HL-60 (cell line): ENCODE data around the gene LIPE.
A peak's percentile ranks its signal among the peaks of the same experiment; 100 is the strongest.

Experiments
- DNase-seq, 2 experiments: peaks; one replicate each; pipeline ENCODE4 v3.0.0-alpha.2; 2010 to 2020; ENCODE audit warnings: low read depth in 1 of 2, low spot score in 1 of 2
- H3K27ac ChIP-seq: fragments of 250-450 bp; sonication (Bioruptor Pico); replicated peaks from 2 replicates; pipeline ENCODE4 v1.5.1; 2020; ENCODE audit warnings: mild to moderate bottlenecking, moderate library complexity
- H3K27me3 ChIP-seq: fragments of 250-450 bp; sonication (Bioruptor Pico); 2 replicates; pipeline ENCODE4 v1.5.1; 2021; ENCODE audit warnings: mild to moderate bottlenecking, moderate library complexity; ENCODE audit not compliant: insufficient read depth, poor library complexity, severe bottlenecking
- H3K4me3 ChIP-seq: replicated peaks from 2 replicates; pipeline ENCODE4 v1.5.1; 2011; ENCODE audit warnings: mild to moderate bottlenecking, control low read depth, low read length; ENCODE audit not compliant: insufficient read depth
- CTCF ChIP-seq: IDR thresholded peaks from one replicate; pipeline ENCODE4 v1.5.1; 2011; ENCODE audit warnings: low read length, control low read depth, inconsistent platforms; ENCODE audit not compliant: insufficient read depth
- GABPA ChIP-seq: IDR thresholded peaks from 2 replicates; pipeline ENCODE4 v1.6.1; 2012; ENCODE audit warnings: low read depth
- POLR2AphosphoS5 ChIP-seq: IDR thresholded peaks from 2 replicates; pipeline ENCODE4 v1.6.1; 2012; ENCODE audit warnings: low read depth
- REST ChIP-seq: IDR thresholded peaks from 2 replicates; pipeline ENCODE4 v1.6.1; 2012; ENCODE audit warnings: low read depth; ENCODE audit not compliant: insufficient replicate concordance
- SPI1 ChIP-seq: IDR thresholded peaks from 2 replicates; pipeline ENCODE4 v1.6.1; 2012; ENCODE audit warnings: low read depth, mild to moderate bottlenecking, borderline replicate concordance

Gene LIPE

GRCh38 chr19:42420055-42420544, 7.1 kb downstream of the LIPE start:
- H3K4me3 ChIP-seq, result no peak overlapping the region
- DNase-seq, result peak; percentile 47 to 60
- peak; percentile 69 for TF ChIP-seq CTCF
- no peak for TF ChIP-seq GABPA
- H3K27ac ChIP-seq, result no peak overlapping the region
- peaks cover 5% of the 10 kb centered on the region for H3K27me3 ChIP-seq

- no peak overlapping the region for H3K4me3 ChIP-seq
- H3K27ac ChIP-seq, result no peak overlapping the region
- peaks cover 5% of the 10 kb centered on the region for H3K27me3 ChIP-seq
- TF ChIP-seq GABPA (no peak), SPI1 (no peak), POLR2AphosphoS5 (no peak), REST (no peak), CTCF (no peak)
- no peak for DNase-seq
These were observed 7.9 kb downstream of the LIPE start for GRCh38 chr19:42419309-42419708.

- H3K4me3 ChIP-seq, result no peak overlapping the region
- no peak for DNase-seq
- TF ChIP-seq POLR2AphosphoS5 (no peak), GABPA (no peak), REST (no peak), CTCF (no peak), SPI1 (no peak)
- H3K27ac ChIP-seq, result no peak overlapping the region
- H3K27me3 ChIP-seq, result no peaks in the 10 kb centered on the region
These were observed 14.5 kb downstream of the LIPE start for GRCh38 chr19:42412661-42413076.

GRCh38 chr19:42412227-42412626, 15.0 kb downstream of the LIPE start:
- Histone ChIP-seq H3K27ac (no peak overlapping the region), H3K27me3 (no peaks in the 10 kb centered on the region), H3K4me3 (no peak overlapping the region)
- no peak for DNase-seq
- TF ChIP-seq CTCF, result no peak
- TF ChIP-seq REST, result no peak
- TF ChIP-seq GABPA, result no peak
- no peak for TF ChIP-seq SPI1
- no peak for TF ChIP-seq POLR2AphosphoS5
